ENCODE data around the gene GRXCR2. TPM values are rescaled to one million over a fixed set of nuclear protein-coding genes. Genes with fewer than 3 reads are reported as not detected.

GRXCR2 gene
- total and polyA plus RNA-seq, 2 of the 4 experiments (the other 2 are of a cell fraction), result not detected

DNA sequence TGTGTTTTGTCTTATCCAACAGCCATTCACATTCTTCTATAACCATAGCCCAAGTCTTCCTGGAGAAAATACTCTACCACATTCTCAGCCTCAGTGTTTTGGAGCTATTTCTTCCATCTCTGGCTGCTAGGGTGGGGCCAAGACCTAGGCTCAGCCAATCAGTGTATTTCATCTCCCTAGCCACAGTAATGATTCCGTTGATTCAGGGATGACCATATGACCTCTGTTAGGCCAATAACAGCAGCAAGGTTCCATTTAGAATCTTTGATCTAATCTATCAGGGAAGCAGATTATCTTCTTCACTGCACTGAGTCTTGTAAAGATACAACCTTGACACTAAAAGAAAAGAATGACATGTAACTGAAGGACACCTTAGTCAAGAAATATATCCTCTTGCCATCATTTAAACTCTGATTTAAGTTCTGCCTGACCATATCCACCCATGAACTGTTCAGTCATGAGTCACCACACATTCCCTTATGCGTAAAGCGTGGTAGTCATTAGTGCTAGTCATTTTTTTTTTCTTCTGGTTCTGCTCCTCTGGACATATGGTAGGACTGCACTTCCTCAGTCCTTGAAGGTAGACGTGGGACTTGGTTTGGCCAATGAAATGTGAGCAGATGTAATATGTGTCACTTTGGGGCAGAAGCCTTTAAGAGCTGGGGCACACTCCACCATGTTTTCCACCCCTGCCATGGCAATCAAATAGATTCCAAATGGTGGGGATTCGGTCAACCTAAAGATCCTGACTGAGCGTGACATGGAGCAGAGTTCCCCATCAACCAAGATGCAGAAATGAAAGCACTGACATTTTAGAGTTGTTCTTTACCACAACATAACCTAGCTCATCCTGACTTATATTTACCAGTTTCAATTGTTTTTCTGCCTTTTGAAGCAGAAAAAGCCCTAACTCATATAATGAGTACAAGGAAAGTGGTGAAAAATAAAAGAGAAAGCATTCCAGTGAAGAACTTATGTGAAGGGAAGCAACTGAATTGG, 25.0 kb downstream of the GRXCR2 start:
- no peak overlapping the region for H2AK9ac ChIP-seq (replicated peaks; ENCODE audit: low read depth, low read length, poor library complexity)
- H2AFZ ChIP-seq (replicated peaks; ENCODE audit: low read length, poor library complexity), result peak overlapping the region; percentile 9
- H2BK120ac ChIP-seq (ENCODE audit: low read depth, low read length), result peak overlapping the region; percentile 52
- H3K9me1 ChIP-seq (ENCODE audit: insufficient read depth, low read length), result peaks cover 5% of the 10 kb centered on the region; the same call in 1 of the 2 replicates
- peak overlapping the region; percentile 20; the same call in 2 of the 3 replicates for H2BK15ac ChIP-seq (ENCODE audit: low read depth, low read length)
- no peaks in the 10 kb centered on the region for H3K9me3 ChIP-seq (ENCODE audit: control insufficient read depth, insufficient read depth, low read length)
- intact Hi-C loops (cut with micrococcal nuclease), result no loop called here
- WGBS, 2 experiments (ENCODE audit: extremely low coverage in 2 of 2, insufficient read length in 1 of 2), result 100% methylated on average over 3 of the region's 6 CpGs; no CpG with 5 or more reads in 1 of the 2 experiments
- no peak for TF ChIP-seq CHD1 (IDR thresholded peaks at IDR 0.05; ENCODE audit: low read depth, low read length)
- 0 out of 2 replicates have a peak, but pooled peaks have one; percentile 19 for TF ChIP-seq RAD21 (IDR thresholded peaks at IDR 0.05; ENCODE audit: low read length)
- TF ChIP-seq FOS (IDR thresholded peaks at IDR 0.05; ENCODE audit: low read depth, low read length), result peak; percentile 87
- H4K8ac ChIP-seq (ENCODE audit: low read depth in 2 of 2, low read length in 2 of 2), result peak overlapping the region in 1 of 2 experiments; percentile 6; a peak in 2 of 4 replicates
- H3K79me1 ChIP-seq (ENCODE audit: low read depth in 1 of 2, low read length in 2 of 2), result no peaks in the 10 kb centered on the region
- dilution Hi-C loops (cut with HindIII; ENCODE audit: low sequenced_read_pairs, unreplicated experiment), result no loop called here
- no peak overlapping the region for H4K5ac ChIP-seq (ENCODE audit: low read depth, low read length)
- peak; percentile 98 for ATAC-seq (ENCODE audit: low read depth)
- H4K20me1 ChIP-seq (ENCODE audit: insufficient read depth, low read length), result no peaks in the 10 kb centered on the region
- no peak overlapping the region for H4K91ac ChIP-seq (ENCODE audit: insufficient read depth, low read depth, low read length)
- H3K36me3 ChIP-seq (ENCODE audit: control insufficient read depth, insufficient read depth, low read length), result no peaks in the 10 kb centered on the region
- CTCF ChIA-PET, result interaction anchor here (0.5 kb wide), 1 partner anchor 41 kb away, joined by 3 read pairs; no protein-coding TSS in a partner anchor
- no peak overlapping the region for H3K4me2 ChIP-seq (ENCODE audit: low read depth, low read length)
- no peak overlapping the region for H3K4me3 ChIP-seq (ENCODE audit: insufficient read depth, low read depth, low read length)
- H3K23ac ChIP-seq (ENCODE audit: low read depth, low read length), result no peak overlapping the region
- no peak overlapping the region for H3K27ac ChIP-seq (ENCODE audit: insufficient read depth, low read length)
- 0 out of 2 replicates have a peak overlapping the region, but pooled peaks have one; percentile 1 for H3K14ac ChIP-seq (replicated peaks; ENCODE audit: low read depth, low read length)
- peaks cover 2% of the 10 kb centered on the region; the same call in 1 of the 2 replicates for H3K4me1 ChIP-seq (ENCODE audit: control insufficient read depth, insufficient read depth, low read length)
- DNase-seq, result peak; percentile 93
- peak overlapping the region; percentile 16 for H2BK5ac ChIP-seq (ENCODE audit: low read depth, low read length, poor library complexity, severe bottlenecking)
- BruUV-seq (replicated peaks), result no TSS peak
- peak overlapping the region; percentile 42; the same call in 1 of the 2 replicates for H3K4ac ChIP-seq (ENCODE audit: low read depth, low read length)
- H3K27me3 ChIP-seq (ENCODE audit: control insufficient read depth, insufficient read depth, low read length), result no peaks in the 10 kb centered on the region
- H2AK5ac ChIP-seq (ENCODE audit: low read depth, low read length), result no peak overlapping the region
- H3K56ac ChIP-seq (ENCODE audit: extremely low read depth, insufficient read depth, low read length), result no peak overlapping the region
- no peak overlapping the region for H3K18ac ChIP-seq (ENCODE audit: low read depth, low read length)
- peak overlapping the region; percentile 60; the same call in 1 of the 2 replicates for H2BK20ac ChIP-seq (ENCODE audit: low read depth, low read length)
- H3K9ac ChIP-seq (ENCODE audit: low read depth, low read length), result no peak overlapping the region
- POLR2A ChIA-PET (ENCODE audit: unreplicated experiment), result no interaction called here
- in situ Hi-C loops (cut with MboI; ENCODE audit: low sequenced_read_pairs), result no loop called here
